Stimulated activated naive B cell treated with anti-CD40 and anti-IgM and Interleukin-4, amounts not matched to agents 10 μg/mL and 1 μg/mL and 100 μg/mL, for 72 hours (primary cell): ENCODE results near the gene PPM1B.
"Not testable (repeated sequence)": the region's sequence is repeated elsewhere in the genome, so short reads cannot be mapped to it uniquely, and the experiment has no call there.

Experiments
- ATAC-seq, 2 donors: fragments of 150-1000 bp; cut with Tn5 transposase; replicated peaks; 2 replicates each; pipeline ENCODE4 v1.10.0; 2021; ENCODE audit warnings: moderate library complexity in 1 of 2
- DNase-seq: peaks from one replicate; pipeline ENCODE4 v3.0.0; 2021
- H3K27ac Mint-ChIP-seq: one replicate; pipeline ENCODE4 v1.8.0; 2022; ENCODE audit warnings: mild to moderate bottlenecking, mixed read lengths
- H3K27me3 Mint-ChIP-seq, 2 donors: one replicate each; pipeline ENCODE4 v1.8.0; 2022; ENCODE audit warnings: mixed read lengths in 2 of 2
- H3K36me3 Mint-ChIP-seq, 2 donors: one replicate each; pipeline ENCODE4 v1.8.0; 2022; ENCODE audit warnings: mixed read lengths in 2 of 2, mild to moderate bottlenecking in 1 of 2
- H3K4me1 Mint-ChIP-seq, 2 donors: one replicate each; pipeline ENCODE4 v1.8.0; 2022; ENCODE audit warnings: mixed read lengths in 2 of 2, mild to moderate bottlenecking in 1 of 2
- H3K4me3 Mint-ChIP-seq, 2 donors: one replicate each; pipeline ENCODE4 v1.8.0; 2022; ENCODE audit warnings: mild to moderate bottlenecking in 2 of 2, mixed read lengths in 2 of 2, moderate library complexity in 1 of 2
- H3K9me3 Mint-ChIP-seq, 2 donors: one replicate each; pipeline ENCODE4 v1.8.0; 2022; ENCODE audit warnings: mixed read lengths in 2 of 2, mild to moderate bottlenecking in 1 of 2

Gene PPM1B

DNA sequence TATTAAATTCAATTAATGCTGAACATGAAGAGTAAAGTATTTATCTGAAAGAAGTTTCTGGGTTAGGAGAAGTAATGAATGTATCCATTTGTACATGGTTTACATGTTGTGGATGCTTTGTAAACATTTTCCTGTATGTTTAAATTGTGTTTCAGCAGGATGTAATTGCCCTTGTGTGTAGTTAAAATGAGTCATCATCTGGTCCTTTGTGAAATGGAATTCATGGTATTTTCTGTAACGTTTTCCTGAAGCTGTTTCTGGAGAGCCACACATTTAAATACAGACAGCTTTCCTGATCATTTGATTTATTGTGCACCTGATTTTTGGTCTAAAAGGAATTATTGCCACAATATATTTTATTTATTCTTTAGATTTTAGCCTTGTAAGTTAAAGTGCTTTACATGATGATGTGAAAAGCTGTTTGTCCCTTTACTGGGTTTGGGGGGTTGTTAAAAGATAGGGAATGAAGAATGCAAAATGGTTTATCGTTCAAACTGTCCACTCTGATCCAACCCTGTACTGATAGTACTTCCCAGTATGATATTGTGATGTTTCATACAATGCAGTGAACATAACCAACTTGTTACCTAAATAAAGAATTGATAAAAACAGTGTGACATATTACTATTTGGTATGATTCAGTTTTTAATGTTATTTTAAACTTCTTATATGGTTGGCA, 64.9 kb downstream of the PPM1B start:
- Mint-ChIP-seq H3K27ac (no peak overlapping the region), H3K27me3 (no peaks in the 10 kb centered on the region), H3K9me3 (no peaks in the 10 kb centered on the region), H3K4me3 (no peak overlapping the region), H3K36me3 (peaks cover 3% of the 10 kb centered on the region in 2 donors), H3K4me1 (peaks cover 7 to 19% of the 10 kb centered on the region in 2 donors)
- no peak for DNase-seq
- ATAC-seq: no peak

DNA sequence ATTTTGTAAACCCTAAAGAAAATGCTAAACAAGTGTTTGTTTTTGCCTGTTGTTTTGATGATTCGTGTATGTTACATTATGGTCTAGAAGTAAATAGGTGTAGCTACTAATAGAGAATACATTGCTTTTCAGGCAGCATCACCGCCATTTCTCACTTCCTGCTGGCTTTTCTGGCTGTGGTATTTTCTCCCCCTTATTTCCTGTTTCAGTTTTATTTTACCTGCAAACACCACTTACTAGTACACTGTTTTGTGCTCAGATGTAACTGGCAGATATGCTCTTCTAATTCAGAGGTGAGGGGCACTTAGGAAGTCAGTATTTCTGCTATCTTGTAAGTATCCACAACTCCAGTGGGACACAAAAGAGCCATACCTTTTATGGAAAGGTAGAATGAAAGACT, 68.5 kb downstream of the PPM1B start:
- H3K9me3 Mint-ChIP-seq: no peaks in the 10 kb centered on the region
- peak; percentile 8 for DNase-seq
- ATAC-seq: peak; percentile 82 to 93
- no peak overlapping the region for H3K27ac Mint-ChIP-seq
- no peaks in the 10 kb centered on the region for H3K36me3 Mint-ChIP-seq
- H3K4me3 Mint-ChIP-seq: no peak overlapping the region
- H3K4me1 Mint-ChIP-seq: peaks cover 7 to 29% of the 10 kb centered on the region in 2 donors
- no peaks in the 10 kb centered on the region for H3K27me3 Mint-ChIP-seq

DNA sequence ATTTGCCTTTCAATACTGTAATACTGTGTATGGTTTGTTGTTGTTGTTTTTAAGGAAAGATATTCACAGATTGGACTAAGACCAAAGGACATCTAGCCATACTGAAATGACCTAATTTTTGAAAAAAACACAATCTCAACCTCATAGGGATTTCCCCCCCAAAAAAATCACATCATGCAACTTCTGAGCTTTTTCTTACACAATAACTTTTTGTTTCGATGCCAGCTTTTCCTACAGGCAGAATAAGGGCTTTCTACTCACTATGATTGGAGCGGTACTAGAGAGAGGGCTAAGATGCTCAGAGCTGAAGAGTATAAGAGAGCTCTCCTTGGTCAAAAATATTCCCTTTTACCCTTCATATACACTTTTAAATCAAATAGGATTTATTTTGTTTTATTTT, 74.2 kb downstream of the PPM1B start:
- ATAC-seq (no peak), DNase-seq (no peak)
- Mint-ChIP-seq H3K4me1 (peaks cover 0 to 25% of the 10 kb centered on the region in 2 donors), H3K9me3 (no peaks in the 10 kb centered on the region), H3K36me3 (no peaks in the 10 kb centered on the region), H3K27ac (no peak overlapping the region), H3K4me3 (no peak overlapping the region), H3K27me3 (no peaks in the 10 kb centered on the region)

DNA sequence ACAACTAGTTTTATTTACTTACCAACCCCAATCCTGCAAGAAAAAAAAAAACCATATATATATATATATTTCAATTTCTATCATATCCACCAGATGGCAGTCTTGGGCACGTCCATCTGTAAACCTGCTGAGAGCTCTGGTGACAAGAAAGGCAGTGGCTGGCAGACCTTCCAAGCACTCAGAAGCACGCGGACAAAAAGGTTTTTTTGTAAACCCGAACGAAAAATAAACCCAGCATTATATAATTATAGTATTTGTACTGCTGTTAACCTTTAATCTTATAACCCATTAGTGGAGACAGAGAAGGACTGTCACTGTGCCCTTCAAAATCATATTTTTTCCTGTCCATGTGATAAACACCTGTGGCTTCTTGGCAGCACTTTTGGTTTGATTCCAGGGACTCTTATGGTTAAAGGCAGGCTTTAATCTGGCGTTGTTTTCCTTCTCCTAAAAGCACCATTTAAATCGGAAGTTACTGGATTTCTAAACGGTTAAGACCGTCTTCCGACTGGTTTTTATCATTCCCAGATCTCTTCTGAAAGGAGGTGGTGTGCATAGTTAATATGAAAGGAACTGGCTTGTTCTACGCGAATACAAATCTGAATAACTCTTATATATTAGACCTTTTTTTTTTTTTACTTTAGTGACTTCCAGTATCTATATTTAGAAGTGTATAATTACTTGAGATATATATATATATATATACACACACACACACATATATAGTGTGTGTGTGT, 75.6 kb downstream of the PPM1B start:
- Mint-ChIP-seq H3K4me3 (peak overlapping the region; percentile 39 to 54), H3K27ac (no peak overlapping the region), H3K9me3 (no peaks in the 10 kb centered on the region), H3K27me3 (no peaks in the 10 kb centered on the region), H3K36me3 (no peaks in the 10 kb centered on the region), H3K4me1 (peaks cover 0 to 19% of the 10 kb centered on the region in 2 donors)
- DNase-seq (peak; percentile 29), ATAC-seq (peak; percentile 71 to 77)

DNA sequence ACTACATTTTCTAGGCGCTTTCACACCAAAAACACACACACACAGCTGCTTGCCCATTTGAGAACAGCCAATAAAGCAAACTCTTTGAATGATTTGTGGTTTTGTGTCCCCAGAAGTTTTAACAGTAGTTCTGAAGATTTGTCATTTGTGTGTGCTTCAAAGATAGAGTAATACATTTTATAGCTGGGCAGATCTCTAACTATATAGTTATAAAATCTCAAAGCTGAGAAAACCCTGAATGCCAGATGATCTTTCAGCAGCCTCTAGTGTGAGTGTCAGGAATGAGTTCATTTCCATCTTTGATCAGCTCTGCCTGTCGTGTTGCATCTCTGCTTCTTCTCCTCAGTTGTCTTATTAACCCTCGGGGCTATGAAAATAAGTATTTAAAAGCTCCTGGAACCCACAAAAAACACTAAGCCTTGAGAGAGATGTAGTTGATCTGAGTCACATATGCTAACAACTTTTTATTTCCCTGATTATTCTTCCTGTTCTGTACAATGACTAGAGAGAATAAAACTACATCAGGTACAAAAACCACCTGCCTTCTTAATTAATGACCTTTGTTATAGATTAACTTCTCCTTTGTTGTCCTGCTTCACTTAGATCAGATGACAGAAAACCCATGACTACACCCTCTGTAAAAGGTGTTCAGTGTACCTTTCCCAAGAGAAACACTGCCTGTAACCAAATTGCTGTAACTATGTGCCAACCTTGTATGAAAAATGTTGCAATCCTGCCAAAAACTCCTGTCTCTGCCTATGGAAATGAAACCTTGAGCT, 76.6 kb downstream of the PPM1B start:
- peaks cover under 1 to 12% of the 10 kb centered on the region in 2 donors for H3K4me1 Mint-ChIP-seq
- ATAC-seq (no peak), DNase-seq (no peak)
- H3K27ac Mint-ChIP-seq: no peak overlapping the region
- H3K9me3 Mint-ChIP-seq: no peaks in the 10 kb centered on the region
- no peak overlapping the region for H3K4me3 Mint-ChIP-seq
- no peaks in the 10 kb centered on the region for H3K36me3 Mint-ChIP-seq
- H3K27me3 Mint-ChIP-seq: no peaks in the 10 kb centered on the region

DNA sequence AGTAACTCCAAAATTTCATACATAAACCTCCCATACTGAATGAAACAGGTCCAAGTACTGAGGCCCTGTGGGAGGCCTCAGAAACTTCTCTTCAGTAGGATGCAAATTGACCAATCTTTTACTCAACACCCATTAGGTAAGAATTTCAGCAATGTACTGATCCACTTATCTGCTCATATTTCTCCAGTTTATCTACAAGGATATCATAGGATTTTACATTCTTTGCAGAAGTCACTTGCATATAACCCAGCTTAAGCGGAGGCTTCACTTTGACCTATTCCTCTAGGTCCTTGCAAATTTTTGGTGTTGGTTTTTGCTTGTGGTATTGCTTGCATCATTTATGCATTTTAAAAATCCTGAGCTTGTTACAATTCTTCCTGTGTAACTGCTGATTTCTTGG, 77.8 kb downstream of the PPM1B start:
- no peaks in the 10 kb centered on the region for H3K27me3 Mint-ChIP-seq
- H3K9me3 Mint-ChIP-seq: no peaks in the 10 kb centered on the region
- DNase-seq (no peak), ATAC-seq (no peak)
- peaks cover 4 to 12% of the 10 kb centered on the region in 2 donors for H3K4me1 Mint-ChIP-seq
- H3K4me3 Mint-ChIP-seq: no peak overlapping the region
- no peak overlapping the region for H3K27ac Mint-ChIP-seq
- H3K36me3 Mint-ChIP-seq: no peaks in the 10 kb centered on the region

DNA sequence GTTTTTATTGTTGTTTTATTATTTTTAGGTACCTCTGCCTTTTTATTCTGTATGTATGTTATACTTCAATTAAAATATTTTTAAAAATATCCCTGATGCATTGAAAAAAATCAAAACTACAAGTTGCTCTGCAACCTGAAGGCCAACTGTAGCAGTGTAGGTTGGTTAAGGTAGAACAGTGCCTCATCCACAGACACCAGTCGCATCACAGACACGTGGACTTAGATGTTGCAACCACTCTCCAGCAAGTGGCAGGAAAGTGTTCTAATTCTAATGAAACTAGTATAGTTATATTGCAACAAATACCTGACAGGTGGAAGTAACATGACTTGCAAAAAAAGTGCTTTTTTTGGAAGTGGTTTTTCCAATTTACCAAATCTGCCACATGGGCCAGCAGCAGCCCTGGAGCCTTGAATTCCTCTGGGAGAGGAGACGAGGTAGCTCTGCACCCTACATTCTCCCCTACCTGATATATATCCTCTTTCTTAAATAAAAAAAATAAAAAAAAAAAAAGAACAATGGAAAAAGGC, 78.2 kb downstream of the PPM1B start:
- Mint-ChIP-seq H3K27me3 (no peaks in the 10 kb centered on the region), H3K36me3 (no peaks in the 10 kb centered on the region), H3K4me3 (no peak overlapping the region), H3K9me3 (no peaks in the 10 kb centered on the region), H3K27ac (no peak overlapping the region), H3K4me1 (peaks cover 4 to 12% of the 10 kb centered on the region in 2 donors)
- no peak for ATAC-seq
- no peak for DNase-seq

DNA sequence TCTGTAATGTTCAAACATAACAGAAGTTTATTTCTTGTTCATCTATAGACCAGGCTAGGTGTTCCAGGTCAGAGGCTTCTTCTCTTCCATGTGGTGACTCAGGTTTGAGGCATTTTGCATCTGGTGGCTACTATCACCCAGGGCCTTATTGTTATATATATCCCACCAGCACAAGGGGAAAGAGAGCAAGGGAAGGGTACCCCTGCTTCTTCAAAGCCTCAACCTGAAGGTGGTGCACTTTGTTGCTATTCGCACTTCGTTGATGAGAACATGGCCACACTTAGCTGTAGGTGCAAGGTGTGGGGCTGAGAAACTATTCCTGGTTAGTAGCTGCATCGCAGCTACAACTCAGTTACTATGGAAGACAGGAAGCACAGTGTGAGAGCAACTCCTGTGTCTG, 79.2 kb downstream of the PPM1B start:
- Mint-ChIP-seq H3K4me3 (no peak overlapping the region), H3K36me3 (peaks cover 8% of the 10 kb centered on the region in 2 donors), H3K27ac (no peak overlapping the region), H3K4me1 (peaks cover 4 to 12% of the 10 kb centered on the region in 2 donors), H3K27me3 (peaks cover 3 to 8% of the 10 kb centered on the region in 2 donors), H3K9me3 (peaks cover 7 to 8% of the 10 kb centered on the region in 2 donors)
- ATAC-seq (no peak), DNase-seq (no peak)

DNA sequence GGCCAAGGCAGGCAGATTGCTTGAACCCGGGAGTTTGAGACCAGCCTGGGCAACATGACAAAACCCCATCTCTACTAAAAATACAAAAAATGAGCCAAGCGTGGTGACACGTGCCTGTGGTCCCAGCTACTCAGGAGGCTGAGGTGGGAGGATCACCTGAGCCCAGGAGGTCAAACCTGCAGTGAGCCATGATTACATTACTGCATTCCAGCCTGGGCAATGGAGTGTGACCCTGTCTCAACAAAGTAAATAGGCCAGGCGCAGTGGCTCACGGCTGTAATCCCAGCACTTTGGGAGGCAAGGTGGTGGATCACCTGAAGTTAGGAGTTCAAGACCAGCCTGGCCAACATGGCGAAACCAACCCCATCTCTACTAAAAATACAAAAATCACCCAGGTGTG, 80.6 kb downstream of the PPM1B start:
- not testable (repeated sequence) for H3K27me3 Mint-ChIP-seq, DNase-seq, ATAC-seq, H3K36me3 Mint-ChIP-seq, H3K9me3 Mint-ChIP-seq, H3K27ac Mint-ChIP-seq, H3K4me3 Mint-ChIP-seq
- H3K4me1 Mint-ChIP-seq: peaks cover 4 to 12% of the 10 kb centered on the region in 2 donors

DNA sequence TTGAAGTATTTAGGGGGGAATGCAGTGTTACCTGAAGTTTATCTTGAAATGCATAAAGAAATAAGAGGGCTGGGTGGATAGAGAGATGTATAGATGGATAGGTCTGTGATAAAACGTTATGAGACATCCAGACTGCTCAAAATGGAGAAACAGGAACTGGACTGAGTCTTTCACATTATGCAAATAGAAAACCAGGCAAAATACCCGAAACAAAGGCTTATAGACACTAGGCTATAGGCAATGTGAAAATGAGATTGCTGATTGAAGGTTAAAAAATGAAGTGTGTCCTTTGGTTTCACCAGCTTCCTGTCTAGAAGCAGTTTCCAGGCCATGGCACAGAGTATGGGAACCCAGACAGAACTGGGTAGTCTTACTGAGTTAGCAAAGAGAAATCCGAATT, 81.7 kb downstream of the PPM1B start:
- peaks cover 4 to 9% of the 10 kb centered on the region in 2 donors for H3K4me1 Mint-ChIP-seq
- DNase-seq (no peak), ATAC-seq (peak; percentile 65 to 69)
- peaks cover 5 to 9% of the 10 kb centered on the region in 2 donors for H3K27me3 Mint-ChIP-seq
- H3K36me3 Mint-ChIP-seq: peaks cover 8 to 9% of the 10 kb centered on the region in 2 donors
- H3K9me3 Mint-ChIP-seq: peaks cover 7 to 8% of the 10 kb centered on the region in 2 donors
- no peak overlapping the region for H3K27ac Mint-ChIP-seq
- H3K4me3 Mint-ChIP-seq: no peak overlapping the region

DNA sequence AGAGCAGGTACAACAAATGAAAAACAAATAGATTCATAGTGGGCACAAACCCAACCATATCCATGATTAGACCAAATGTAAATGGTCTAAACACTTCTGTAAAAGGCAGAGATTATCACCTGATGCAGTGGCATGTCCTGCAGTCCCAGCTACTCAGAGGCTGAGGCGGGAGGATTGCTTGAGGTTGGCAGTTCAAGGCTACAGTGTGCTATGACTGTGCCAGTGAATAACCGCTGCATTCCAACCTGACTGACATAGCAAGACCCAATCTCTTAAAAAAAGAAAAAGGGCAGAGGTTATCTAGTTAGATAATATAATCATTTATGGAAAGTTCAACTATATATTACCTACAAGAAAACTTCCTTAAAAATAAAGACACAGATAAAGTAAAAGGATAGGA, 85.3 kb downstream of the PPM1B start:
- Mint-ChIP-seq H3K9me3 (peaks cover 7 to 8% of the 10 kb centered on the region in 2 donors), H3K4me3 (no peak overlapping the region), H3K4me1 (peaks cover 0 to 4% of the 10 kb centered on the region in 2 donors), H3K27me3 (peaks cover 5 to 12% of the 10 kb centered on the region in 2 donors), H3K27ac (no peak overlapping the region), H3K36me3 (peaks cover 8 to 9% of the 10 kb centered on the region in 2 donors)
- ATAC-seq (no peak), DNase-seq (no peak)

DNA sequence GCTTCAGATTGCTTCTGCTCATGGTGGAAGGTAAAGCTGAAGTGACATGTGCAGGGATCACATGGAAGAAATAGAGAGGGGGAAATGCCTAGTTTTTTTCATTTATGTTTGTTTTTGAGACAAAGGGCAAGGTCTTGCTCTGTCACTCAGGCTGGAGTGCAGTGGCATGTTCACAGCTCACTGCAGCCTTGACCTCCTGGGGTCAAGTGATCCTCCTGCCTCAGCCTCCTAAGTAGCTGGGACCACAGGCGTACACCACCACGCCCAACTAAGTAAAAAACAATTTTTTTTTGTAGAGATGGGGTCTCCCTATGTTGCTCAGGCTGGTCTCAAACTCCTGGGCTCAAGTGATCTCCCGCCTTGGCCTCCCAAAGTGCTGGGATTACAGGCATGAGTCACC, 87.0 kb downstream of the PPM1B start:
- not testable (repeated sequence) for ATAC-seq, H3K9me3 Mint-ChIP-seq, H3K27ac Mint-ChIP-seq, H3K4me3 Mint-ChIP-seq, H3K4me1 Mint-ChIP-seq, H3K36me3 Mint-ChIP-seq, DNase-seq
- peaks cover 5 to 14% of the 10 kb centered on the region in 2 donors for H3K27me3 Mint-ChIP-seq

DNA sequence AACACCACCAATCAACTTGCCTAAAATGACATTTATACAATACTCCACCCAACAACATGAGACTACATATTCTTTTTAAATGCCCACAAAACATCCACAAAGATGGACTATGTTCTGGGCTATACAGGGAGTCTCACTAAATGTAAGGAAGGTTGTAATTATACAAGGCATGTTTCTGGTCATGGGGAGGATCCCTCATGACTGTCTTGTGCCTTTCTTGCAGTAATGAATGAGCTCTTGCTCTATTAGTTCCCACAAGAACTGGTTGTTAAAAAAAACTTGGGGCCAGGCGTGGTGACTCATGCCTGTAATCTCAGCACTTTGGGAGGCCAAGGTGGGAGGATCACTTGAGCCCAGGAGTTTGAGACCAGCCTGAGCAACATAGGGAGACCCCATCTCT, 89.1 kb downstream of the PPM1B start:
- H3K4me1 Mint-ChIP-seq, H3K36me3 Mint-ChIP-seq, DNase-seq, H3K4me3 Mint-ChIP-seq, H3K27me3 Mint-ChIP-seq, ATAC-seq, H3K9me3 Mint-ChIP-seq, H3K27ac Mint-ChIP-seq: not testable (repeated sequence)

DNA sequence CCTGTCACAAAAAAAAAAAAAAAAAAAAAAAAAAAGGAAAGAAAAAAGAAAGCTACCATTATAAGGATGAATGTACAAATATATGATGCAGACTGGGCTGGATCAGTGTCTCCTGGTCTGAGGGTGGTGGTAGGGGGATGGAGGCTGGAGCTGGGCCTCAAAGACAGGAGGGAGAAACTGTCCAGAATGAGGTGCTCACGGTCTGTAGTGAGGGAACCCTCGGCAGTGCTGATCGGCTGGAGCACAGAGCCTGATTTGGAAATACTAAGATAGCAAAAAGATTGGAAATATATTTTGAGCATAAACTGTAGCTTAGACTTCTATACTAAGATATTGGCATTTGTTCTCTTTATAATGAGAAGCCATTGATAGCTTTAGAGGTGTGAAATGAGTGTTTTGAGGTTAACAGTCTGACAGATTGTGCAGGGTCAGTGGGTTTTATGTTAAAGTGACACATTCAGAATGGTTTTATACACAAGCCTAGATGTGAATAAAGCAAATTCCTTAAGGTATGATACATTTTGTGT, 98.7 kb downstream of the PPM1B start:
- H3K36me3 Mint-ChIP-seq: no peaks in the 10 kb centered on the region
- DNase-seq (no peak), ATAC-seq (no peak)
- peaks cover 0 to 7% of the 10 kb centered on the region in 2 donors for H3K9me3 Mint-ChIP-seq
- H3K4me1 Mint-ChIP-seq: peaks cover 0 to 2% of the 10 kb centered on the region in 2 donors
- H3K27ac Mint-ChIP-seq: no peak overlapping the region
- H3K27me3 Mint-ChIP-seq: no peaks in the 10 kb centered on the region
- H3K4me3 Mint-ChIP-seq: no peak overlapping the region
